Neural progenitor cell (in vitro differentiated cells): ENCODE results near the gene ZNF521. TPM values are rescaled to one million over a fixed set of nuclear protein-coding genes. Genes with fewer than 3 reads are reported as not detected.

Source experiments
- DNase-seq: peaks from one replicate; pipeline ENCODE4 v3.0.0-alpha.2; 2016; ENCODE audit warnings: low spot score
- H2AFZ ChIP-seq: fragments of 200-600 bp; sonication (generic); replicated peaks from 2 replicates; pipeline ENCODE4 v1.6.1; 2016; ENCODE audit warnings: antibody characterized with exemption
- H3F3A ChIP-seq: fragments of 200-600 bp; sonication (generic); 2 replicates; pipeline ENCODE4 v1.6.1; 2016; ENCODE audit warnings: antibody characterized with exemption, low read depth
- H3K27ac ChIP-seq: fragments of 200-600 bp; sonication (generic); 2 replicates; pipeline ENCODE4 v1.5.1; 2016; ENCODE audit warnings: mild to moderate bottlenecking
- H3K27me3 ChIP-seq: fragments of 200-600 bp; sonication (generic); 2 replicates; pipeline ENCODE4 v1.6.1; 2016; ENCODE audit warnings: mild to moderate bottlenecking, moderate library complexity
- H3K36me3 ChIP-seq: fragments of 200-600 bp; sonication (generic); 2 replicates; pipeline ENCODE4 v1.5.1; 2016
- H3K4me1 ChIP-seq: fragments of 200-600 bp; sonication (generic); 2 replicates; pipeline ENCODE4 v1.6.1; 2016; ENCODE audit warnings: mixed run types
- H3K4me2 ChIP-seq: fragments of 200-600 bp; sonication (generic); 2 replicates; pipeline ENCODE4 v1.6.1; 2016
- H3K4me3 ChIP-seq: fragments of 200-600 bp; sonication (generic); 2 replicates; pipeline ENCODE4 v1.5.1; 2016
- H3K79me2 ChIP-seq: fragments of 200-600 bp; sonication (generic); 2 replicates; pipeline ENCODE4 v1.6.1; 2016; ENCODE audit warnings: low read depth
- H3K9ac ChIP-seq: fragments of 200-600 bp; sonication (generic); 2 replicates; pipeline ENCODE4 v1.6.1; 2016
- H3K9me3 ChIP-seq: fragments of 200-600 bp; sonication (generic); 2 replicates; pipeline ENCODE4 v1.5.1; 2016; ENCODE audit warnings: low read depth
- H4K20me1 ChIP-seq: fragments of 200-600 bp; sonication (generic); 2 replicates; pipeline ENCODE4 v1.6.1; 2016; ENCODE audit warnings: low read depth
- H3K27ac Mint-ChIP-seq: 3 replicates; pipeline ENCODE4 v1.8.0; 2021; ENCODE audit warnings: mixed read lengths
- H3K27me3 Mint-ChIP-seq: 2 replicates; pipeline ENCODE4 v1.8.0; 2022; ENCODE audit warnings: low read depth, mild to moderate bottlenecking, inconsistent platforms, moderate library complexity, mixed read lengths; ENCODE audit not compliant: insufficient read depth
- H3K36me3 Mint-ChIP-seq: 3 replicates; pipeline ENCODE4 v1.8.0; 2021; ENCODE audit warnings: mixed read lengths
- H3K4me1 Mint-ChIP-seq: 3 replicates; pipeline ENCODE4 v1.8.0; 2021; ENCODE audit warnings: mixed read lengths
- H3K4me3 Mint-ChIP-seq: 3 replicates; pipeline ENCODE4 v1.8.0; 2021; ENCODE audit warnings: mild to moderate bottlenecking, moderate library complexity, mixed read lengths
- H3K9me3 Mint-ChIP-seq: 3 replicates; pipeline ENCODE4 v1.8.0; 2020; ENCODE audit warnings: mixed read lengths
- EZH2 ChIP-seq: fragments of 200-600 bp; sonication (generic); IDR thresholded peaks from 2 replicates; pipeline ENCODE4 v1.6.1; 2017; ENCODE audit warnings: antibody characterized with exemption, mild to moderate bottlenecking, moderate library complexity
- EZH2phosphoT487 ChIP-seq: fragments of 200-600 bp; sonication (generic); IDR thresholded peaks from 2 replicates; pipeline ENCODE4 v1.6.1; 2017; ENCODE audit warnings: antibody characterized with exemption
- total RNA-seq: library from RNA; depleted of rRNA; stranded (reverse); fragments of >200 nt; gene quantifications from 2 replicates; pipeline ENCODE4 v1.2.3, GENCODE V29; 2015; ENCODE audit warnings: low replicate concordance
- TF ChIP-seq, protein P1 (sequence below): fragments of 200-600 bp; sonication (generic); IDR thresholded peaks from 2 replicates; pipeline ENCODE4 v1.5.1; 2017; ENCODE audit warnings: antibody characterized with exemption, mild to moderate bottlenecking

The ZNF521 gene
- total RNA-seq, 1 donor from 2014 or later: 136 TPM

DNA sequence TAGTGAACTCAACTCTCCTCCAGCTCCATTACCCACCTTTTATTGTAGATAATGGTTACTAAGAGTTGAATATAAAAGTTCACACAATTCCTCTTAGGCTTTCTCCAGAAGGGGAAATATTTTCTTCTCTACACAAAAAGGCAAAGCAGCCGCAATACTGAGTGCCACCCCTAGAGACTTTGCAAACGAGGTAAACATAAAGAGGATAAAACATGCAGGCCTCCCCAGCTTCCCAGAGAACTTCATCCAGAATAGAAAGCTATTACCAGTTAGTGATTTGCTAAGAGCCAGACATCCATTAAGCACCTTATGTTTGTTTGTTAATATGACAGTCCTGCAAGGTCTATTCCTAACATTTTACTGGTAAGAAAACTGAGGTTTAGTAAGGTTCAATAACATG is 17.4 kb downstream of the ZNF521 start:
- peaks cover 10% of the 10 kb centered on the region for H3K36me3 ChIP-seq
- H3K4me1 ChIP-seq: peaks cover 36% of the 10 kb centered on the region
- H2AFZ ChIP-seq: no peak overlapping the region
- TF ChIP-seq, protein P1, sequence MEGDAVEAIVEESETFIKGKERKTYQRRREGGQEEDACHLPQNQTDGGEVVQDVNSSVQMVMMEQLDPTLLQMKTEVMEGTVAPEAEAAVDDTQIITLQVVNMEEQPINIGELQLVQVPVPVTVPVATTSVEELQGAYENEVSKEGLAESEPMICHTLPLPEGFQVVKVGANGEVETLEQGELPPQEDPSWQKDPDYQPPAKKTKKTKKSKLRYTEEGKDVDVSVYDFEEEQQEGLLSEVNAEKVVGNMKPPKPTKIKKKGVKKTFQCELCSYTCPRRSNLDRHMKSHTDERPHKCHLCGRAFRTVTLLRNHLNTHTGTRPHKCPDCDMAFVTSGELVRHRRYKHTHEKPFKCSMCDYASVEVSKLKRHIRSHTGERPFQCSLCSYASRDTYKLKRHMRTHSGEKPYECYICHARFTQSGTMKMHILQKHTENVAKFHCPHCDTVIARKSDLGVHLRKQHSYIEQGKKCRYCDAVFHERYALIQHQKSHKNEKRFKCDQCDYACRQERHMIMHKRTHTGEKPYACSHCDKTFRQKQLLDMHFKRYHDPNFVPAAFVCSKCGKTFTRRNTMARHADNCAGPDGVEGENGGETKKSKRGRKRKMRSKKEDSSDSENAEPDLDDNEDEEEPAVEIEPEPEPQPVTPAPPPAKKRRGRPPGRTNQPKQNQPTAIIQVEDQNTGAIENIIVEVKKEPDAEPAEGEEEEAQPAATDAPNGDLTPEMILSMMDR: peak; percentile 30
- no peak for TF ChIP-seq EZH2
- H3K27ac ChIP-seq: no peak overlapping the region
- Mint-ChIP-seq H3K27me3 (no peaks in the 10 kb centered on the region), H3K36me3 (peaks cover 66% of the 10 kb centered on the region), H3K4me3 (no peak overlapping the region), H3K9me3 (peaks cover 26% of the 10 kb centered on the region), H3K27ac (no peak overlapping the region), H3K4me1 (peaks cover 29% of the 10 kb centered on the region)
- H3K4me2 ChIP-seq: no peak overlapping the region
- no peak for DNase-seq
- H4K20me1 ChIP-seq: peaks cover 100% of the 10 kb centered on the region
- H3K9ac ChIP-seq: no peak overlapping the region
- no peaks in the 10 kb centered on the region for H3K9me3 ChIP-seq
- H3K4me3 ChIP-seq: no peak overlapping the region
- peaks cover 100% of the 10 kb centered on the region for H3K79me2 ChIP-seq
- H3F3A ChIP-seq: peaks cover 7% of the 10 kb centered on the region
- H3K27me3 ChIP-seq: no peaks in the 10 kb centered on the region

DNA sequence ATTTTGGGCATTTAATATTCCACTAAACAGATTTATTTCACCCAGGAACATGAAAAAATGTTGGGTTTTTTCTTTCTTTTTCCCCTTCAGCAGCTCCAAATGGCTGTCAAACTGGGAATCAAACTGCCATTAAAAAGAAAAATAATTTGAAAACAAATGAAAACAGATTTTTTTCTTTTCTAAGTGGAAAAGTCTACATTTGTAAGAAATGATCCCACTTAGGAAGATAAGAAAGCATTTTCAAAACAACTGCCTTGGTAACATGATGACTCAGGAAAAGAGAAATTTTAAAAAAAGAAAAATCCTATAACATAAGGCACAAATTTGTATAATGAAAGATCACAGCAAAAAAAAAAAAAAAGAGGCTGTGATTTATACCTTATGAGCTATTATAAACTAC is 20.0 kb downstream of the ZNF521 start:
- TF ChIP-seq EZH2phosphoT487 (no peak), EZH2 (no peak)
- TF ChIP-seq, protein P1: no peak
- Histone ChIP-seq H3K4me3 (no peak overlapping the region), H3K27ac (no peak overlapping the region), H3K4me2 (peak overlapping the region; percentile 4), H2AFZ (no peak overlapping the region), H3K27me3 (no peaks in the 10 kb centered on the region), H3K9ac (no peak overlapping the region), H3K79me2 (peaks cover 100% of the 10 kb centered on the region), H3F3A (peaks cover 7% of the 10 kb centered on the region), H3K4me1 (peaks cover 44% of the 10 kb centered on the region), H3K9me3 (no peaks in the 10 kb centered on the region), H4K20me1 (peaks cover 100% of the 10 kb centered on the region), H3K36me3 (peaks cover 9% of the 10 kb centered on the region)
- Mint-ChIP-seq H3K27me3 (no peaks in the 10 kb centered on the region), H3K9me3 (peaks cover 12% of the 10 kb centered on the region), H3K4me1 (peaks cover 51% of the 10 kb centered on the region), H3K4me3 (no peak overlapping the region), H3K36me3 (peaks cover 60% of the 10 kb centered on the region), H3K27ac (no peak overlapping the region)
- DNase-seq: no peak

DNA sequence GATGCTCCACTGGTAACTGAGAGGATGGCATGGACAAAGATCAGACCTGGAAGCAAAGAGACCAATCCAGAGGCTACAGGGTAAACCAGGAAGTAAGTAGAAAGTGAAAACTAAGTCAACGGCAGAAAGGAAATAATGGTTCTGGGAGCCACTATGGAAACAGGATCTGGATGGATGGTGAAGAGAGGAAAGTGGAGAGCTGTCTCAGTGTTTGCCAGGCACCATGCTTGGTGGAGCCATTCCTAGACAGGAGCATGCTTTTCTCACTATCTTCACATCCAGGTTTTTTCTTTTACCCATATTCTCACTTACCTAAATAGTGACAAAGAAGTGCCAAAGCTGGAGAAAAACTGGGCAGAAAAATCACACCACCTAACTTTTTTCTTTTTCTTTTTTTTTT is 22.2 kb downstream of the ZNF521 start:
- Histone ChIP-seq H3K9ac (no peak overlapping the region), H3K4me2 (no peak overlapping the region), H2AFZ (no peak overlapping the region), H4K20me1 (peaks cover 100% of the 10 kb centered on the region), H3K27me3 (no peaks in the 10 kb centered on the region), H3K36me3 (peaks cover 6% of the 10 kb centered on the region), H3K4me3 (no peak overlapping the region), H3K4me1 (peaks cover 58% of the 10 kb centered on the region), H3K79me2 (peaks cover 100% of the 10 kb centered on the region), H3F3A (peaks cover 7% of the 10 kb centered on the region), H3K9me3 (no peaks in the 10 kb centered on the region), H3K27ac (no peak overlapping the region)
- TF ChIP-seq EZH2 (no peak), EZH2phosphoT487 (no peak)
- TF ChIP-seq, protein P1: no peak
- Mint-ChIP-seq H3K9me3 (peaks cover 2% of the 10 kb centered on the region), H3K27ac (no peak overlapping the region), H3K36me3 (peaks cover 43% of the 10 kb centered on the region), H3K27me3 (no peaks in the 10 kb centered on the region), H3K4me3 (no peak overlapping the region), H3K4me1 (peaks cover 71% of the 10 kb centered on the region)
- peak; percentile 11 for DNase-seq
